Urothelium cell line (cell line): ENCODE measurements around the gene MED27.

Experiments
- DNase-seq: peaks from one replicate; pipeline ENCODE4 v3.0.0; 2011; ENCODE audit warnings: low spot score, mixed read lengths
- FAIRE-seq: peaks from 2 replicates; lab custom pipeline; 2011; peaks lifted over from hg19 to GRCh38; lab: Jason Lieb, UNC

The MED27 gene

GRCh38 chr9:132079391-132080091 is at the start of gene MED27:
Gene MED27 (minus strand): TSS chr9:132079867. CDS start chr9:132079844, 23 bp downstream.
- FAIRE-seq (peak; percentile 74), DNase-seq (peak; percentile 90)

GRCh38 chr9:132127888-132128534 is 48.3 kb upstream of the MED27 start:
- DNase-seq (no peak), FAIRE-seq (no peak)

GRCh38 chr9:132126680-132127236 is 47.1 kb upstream of the MED27 start:
- FAIRE-seq = no peak
- no peak for DNase-seq

- DNase-seq = no peak
- FAIRE-seq = no peak
Measured at GRCh38 chr9:132125944-132126679, 46.4 kb upstream of the MED27 start.

- FAIRE-seq (no peak), DNase-seq (no peak)
Measured at GRCh38 chr9:132125361-132125760, 45.7 kb upstream of the MED27 start.

GRCh38 chr9:132124800-132125199 is 45.1 kb upstream of the MED27 start:
- DNase-seq = no peak
- no peak for FAIRE-seq

- no peak for FAIRE-seq
Measured at GRCh38 chr9:132121021-132121420, 41.4 kb upstream of the MED27 start.

GRCh38 chr9:132117694-132118093 is 38.0 kb upstream of the MED27 start:
- no peak for FAIRE-seq

More at GRCh38 chr9:132121021-132121420, 41.4 kb upstream of the MED27 start:
- DNase-seq = no peak

GRCh38 chr9:132116583-132116982 is 36.9 kb upstream of the MED27 start:
- FAIRE-seq (no peak), DNase-seq (no peak)

More at GRCh38 chr9:132117694-132118093, 38.0 kb upstream of the MED27 start:
- no peak for DNase-seq

- no peak for FAIRE-seq
- DNase-seq = peak; percentile 85
Measured at GRCh38 chr9:132114102-132114707, 34.5 kb upstream of the MED27 start.

- DNase-seq = no peak
Measured at GRCh38 chr9:132109291-132109690, 29.6 kb upstream of the MED27 start.

GRCh38 chr9:132108728-132109127 is 29.1 kb upstream of the MED27 start:
- DNase-seq (peak; percentile 22), FAIRE-seq (no peak)

More at GRCh38 chr9:132109291-132109690, 29.6 kb upstream of the MED27 start:
- no peak for FAIRE-seq

- FAIRE-seq = no peak
- DNase-seq = no peak
Measured at GRCh38 chr9:132099741-132100407, 20.2 kb upstream of the MED27 start.

GRCh38 chr9:132099167-132099566 is 19.5 kb upstream of the MED27 start:
- DNase-seq (no peak), FAIRE-seq (no peak)

GRCh38 chr9:132094314-132094791 is 14.7 kb upstream of the MED27 start:
- FAIRE-seq (no peak), DNase-seq (no peak)

GRCh38 chr9:132090771-132091170 is 11.1 kb upstream of the MED27 start:
- no peak for FAIRE-seq
- no peak for DNase-seq

GRCh38 chr9:132087438-132088030 is 7.9 kb upstream of the MED27 start:
- no peak for DNase-seq
- no peak for FAIRE-seq

- FAIRE-seq = no peak
- DNase-seq = no peak
Measured at GRCh38 chr9:132082188-132082587, 2.5 kb upstream of the MED27 start.

- FAIRE-seq (no peak), DNase-seq (peak; percentile 6)
Measured at GRCh38 chr9:132078699-132079356, 839 bp downstream of the MED27 start.
